IMR-90 (cell line): ENCODE results near the gene ADGRF4.
A peak's percentile ranks its signal among the peaks of the same experiment; 100 is the strongest.

Experiments
- CTCF ChIP-seq: conservative IDR thresholded peaks from 2 replicates; pipeline ENCODE4 v1.5.1; 2012; ENCODE audit warnings: mild to moderate bottlenecking, low read depth, low read length, improper control_type of control experiment
- FOS ChIP-seq: fragments of 150-350 bp; IDR thresholded peaks from 2 replicates; pipeline ENCODE4 v1.6.1; 2016; ENCODE audit warnings: low read depth, low read length
- POLR2A ChIP-seq: IDR thresholded peaks from 2 replicates; pipeline ENCODE4 v1.6.1; 2012; ENCODE audit warnings: mild to moderate bottlenecking, low read depth, low read length
- RAD21 ChIP-seq: IDR thresholded peaks from 2 replicates; pipeline ENCODE4 v1.6.1; 2012; ENCODE audit warnings: low read length, improper control_type of control experiment

DNA sequence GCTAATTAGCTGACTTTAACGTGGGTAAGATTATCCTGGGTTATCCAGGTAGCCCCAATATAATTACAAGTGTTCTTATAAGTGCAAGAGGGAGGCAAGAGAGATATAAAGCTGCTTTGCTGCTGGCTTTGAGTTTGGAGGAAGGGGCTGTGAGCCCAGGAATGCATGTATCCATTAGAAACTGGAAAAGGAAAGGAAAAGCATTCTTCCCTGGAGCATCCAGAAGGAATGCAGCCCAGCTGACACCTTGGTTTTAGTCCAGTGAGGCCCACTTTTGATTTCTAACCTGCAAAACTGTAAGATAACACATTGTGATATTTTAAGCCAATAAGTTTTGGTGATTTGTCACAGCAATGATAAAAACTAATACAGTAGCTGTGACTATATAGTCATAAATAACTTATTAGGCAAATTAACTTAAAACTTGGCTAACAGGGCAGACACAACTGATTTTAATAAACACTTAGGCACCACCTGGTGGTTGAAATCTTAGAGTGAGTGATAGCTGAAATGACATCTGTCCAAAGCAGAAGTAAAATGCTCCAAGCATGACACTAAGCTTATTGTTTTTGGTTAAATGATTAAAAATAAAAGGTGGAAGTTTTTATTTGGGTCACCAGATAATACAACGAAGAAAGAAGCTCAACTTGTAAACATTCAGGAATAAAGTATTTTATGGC is 35.6 kb downstream of the ADGRF4 start:
- TF ChIP-seq CTCF (peak; percentile 19; the same call in 1 of the 2 replicates), RAD21 (peak; percentile 18; the same call in 1 of the 2 replicates), FOS (no peak), POLR2A (no peak)
